DND-41 (cell line): Measurements from ENCODE around the gene TNNI3K.

Experiments used
- CTCF ChIP-seq: IDR thresholded peaks from 2 replicates; pipeline ENCODE4 v1.5.1; 2012; ENCODE audit warnings: borderline replicate concordance, low read length, moderate library complexity, mild to moderate bottlenecking; ENCODE audit not compliant: poor library complexity, severe bottlenecking; ENCODE audit errors: extremely low read depth
- EZH2 ChIP-seq: IDR thresholded peaks from 3 replicates; pipeline ENCODE4 v1.6.1; 2012; ENCODE audit warnings: borderline replicate concordance, low read depth, mild to moderate bottlenecking, moderate library complexity, low read length, inconsistent platforms; ENCODE audit not compliant: severe bottlenecking

GRCh38 chr1:74481607-74482006, 246.4 kb downstream of the TNNI3K start:
- no peak for TF ChIP-seq CTCF
- no peak for TF ChIP-seq EZH2
